NCI-H1417 treated with DMSO at 0.1 percent for 48 hours (cell line): ENCODE results near the gene KHDC4.

Experiments
- DNase-seq: peaks from one replicate; lab custom pipeline; 2025; lab: John Stamatoyannopoulos, UW

KHDC4 gene

GRCh38 chr1:155969377-155969791 is 35.2 kb upstream of the KHDC4 start:
- no peak for DNase-seq

DNA sequence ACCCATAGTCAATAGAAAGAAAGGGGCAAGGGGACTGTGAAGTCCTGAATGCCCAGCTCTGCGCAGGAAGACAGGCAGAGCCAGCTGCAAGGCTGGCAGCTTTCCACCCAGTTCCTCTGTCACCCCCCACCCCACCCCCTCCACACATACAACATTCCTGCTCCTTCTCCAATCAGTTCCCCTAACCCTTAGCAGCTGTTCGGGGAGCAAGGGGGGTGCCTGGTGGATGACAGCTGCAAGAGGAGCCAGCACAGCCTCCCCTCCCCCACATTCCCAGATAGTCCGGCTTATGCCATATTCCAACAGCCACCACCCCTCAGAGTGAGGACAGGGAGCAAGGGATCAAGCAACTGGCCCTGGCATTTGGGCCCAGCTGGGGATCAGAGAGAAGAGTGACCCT is 34.5 kb upstream of the KHDC4 start:
- DNase-seq = no peak

GRCh38 chr1:155968051-155968400 is 33.8 kb upstream of the KHDC4 start:
- no peak for DNase-seq

DNA sequence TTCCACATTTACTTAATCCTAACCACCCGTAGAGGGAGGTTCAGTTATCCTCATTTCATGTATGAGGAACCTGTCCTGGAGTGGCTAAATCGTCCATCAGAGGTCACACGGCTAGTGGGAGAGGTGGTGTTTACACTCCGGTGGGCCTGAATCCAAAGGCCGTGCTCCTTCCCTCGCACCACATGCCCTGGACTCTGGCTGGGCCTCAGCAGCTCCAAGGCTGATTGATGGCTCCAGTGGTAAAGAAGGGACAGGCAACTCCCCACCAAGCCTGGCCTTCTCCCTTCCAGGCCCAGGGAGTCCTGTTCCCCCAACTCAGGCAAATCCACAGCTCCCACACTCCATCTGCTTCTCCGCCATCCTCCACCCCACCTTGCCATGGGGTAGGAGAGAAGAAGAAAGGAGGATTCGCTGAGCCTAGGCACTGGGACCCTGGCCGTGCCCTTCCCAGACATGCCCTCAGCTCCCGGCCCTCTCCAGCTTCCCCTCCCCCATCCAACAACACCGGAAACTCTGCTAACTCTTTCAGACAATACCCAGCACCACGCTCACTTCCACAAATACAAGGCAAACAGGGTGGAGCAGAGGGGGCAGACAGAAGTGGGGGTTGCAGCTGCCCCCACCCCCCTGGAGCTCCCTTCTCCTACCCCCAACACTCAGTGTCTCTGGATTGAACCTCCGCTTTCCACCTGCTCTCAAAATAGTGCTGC is 33.3 kb upstream of the KHDC4 start:
- DNase-seq = no peak

DNA sequence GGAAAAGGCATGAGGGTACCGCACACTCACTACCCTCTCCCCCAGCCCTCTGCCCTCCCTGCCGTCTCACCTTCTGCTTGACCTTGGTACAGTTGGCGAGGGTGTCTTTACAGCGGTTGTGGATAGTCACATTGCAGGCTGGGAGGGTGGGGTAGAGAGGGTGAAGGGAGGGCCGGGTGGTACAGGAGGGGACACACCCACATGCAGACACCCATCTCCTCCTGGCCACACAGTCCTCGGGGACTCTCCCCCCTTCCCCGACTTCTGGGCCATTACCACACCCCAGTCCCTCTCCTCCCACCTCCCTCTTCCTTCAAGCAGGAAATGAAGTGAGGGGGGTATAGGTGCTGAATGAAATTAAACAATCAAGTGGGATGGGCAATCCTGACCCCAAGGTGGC is 32.5 kb upstream of the KHDC4 start:
- DNase-seq = no peak

DNA sequence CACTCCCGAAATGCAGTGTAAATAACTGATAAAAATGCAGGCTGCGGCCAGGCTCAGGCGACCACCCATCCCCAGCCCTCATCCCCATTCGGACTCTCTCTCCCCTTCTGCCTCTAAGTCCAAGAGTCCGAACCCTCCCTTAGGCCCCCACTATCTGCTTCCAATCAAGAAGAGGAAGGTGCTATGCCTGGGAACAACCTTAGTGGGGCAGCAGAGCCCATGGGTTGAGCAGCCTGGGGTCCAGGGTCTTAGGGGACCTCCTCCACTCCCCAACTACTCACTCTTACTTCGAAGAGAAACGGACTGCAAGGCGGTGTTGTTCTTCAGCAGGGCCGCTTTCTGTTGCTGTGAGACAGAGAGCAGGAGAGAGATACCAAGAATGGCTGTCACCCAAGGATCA is 31.9 kb upstream of the KHDC4 start:
- no peak for DNase-seq

DNA sequence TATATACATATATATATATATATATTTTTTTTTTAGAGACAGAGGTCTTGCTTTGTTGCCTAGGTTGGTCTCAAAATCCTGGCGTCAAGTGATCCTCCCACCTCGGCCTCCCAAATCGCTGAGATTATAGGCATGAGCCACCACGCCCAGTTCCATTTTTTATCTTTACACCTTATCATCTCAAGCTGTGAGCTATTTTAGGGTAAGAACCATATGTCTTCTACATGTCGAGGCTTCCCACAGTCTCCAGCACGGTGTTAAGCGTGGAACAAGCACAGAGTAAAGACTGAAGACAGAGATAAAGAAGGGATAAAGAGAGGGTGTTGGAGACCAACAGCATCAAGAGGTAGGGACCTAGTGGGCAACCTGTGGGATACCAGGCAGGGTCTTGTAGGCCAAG is 30.0 kb upstream of the KHDC4 start:
- DNase-seq = no peak

GRCh38 chr1:155962599-155963211 is 28.5 kb upstream of the KHDC4 start:
- no peak for DNase-seq

DNA sequence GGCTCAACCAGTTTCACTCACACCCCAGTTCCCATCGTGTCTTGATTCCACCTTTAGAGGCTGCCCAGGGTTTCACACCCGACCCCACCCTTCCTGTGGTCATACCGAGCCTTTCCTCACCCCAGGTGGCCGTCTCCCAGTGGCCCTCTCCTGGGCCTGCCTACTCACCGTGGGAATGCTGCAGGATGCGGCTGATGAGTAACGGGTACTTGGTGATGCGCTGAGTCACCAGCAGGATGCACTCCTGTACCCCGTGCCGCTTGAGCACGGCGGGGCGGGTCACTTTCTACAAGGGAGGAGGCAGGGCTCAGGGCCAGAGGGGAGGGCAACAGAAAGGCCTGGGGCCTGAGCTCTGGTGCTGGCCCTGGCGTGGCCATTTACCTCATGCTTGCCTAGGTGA is 27.7 kb upstream of the KHDC4 start:
- DNase-seq = no peak

GRCh38 chr1:155960081-155960745 is 26.0 kb upstream of the KHDC4 start:
- no peak for DNase-seq

- DNase-seq = no peak
These were observed 23.2 kb upstream of the KHDC4 start for GRCh38 chr1:155957411-155957915.

DNA sequence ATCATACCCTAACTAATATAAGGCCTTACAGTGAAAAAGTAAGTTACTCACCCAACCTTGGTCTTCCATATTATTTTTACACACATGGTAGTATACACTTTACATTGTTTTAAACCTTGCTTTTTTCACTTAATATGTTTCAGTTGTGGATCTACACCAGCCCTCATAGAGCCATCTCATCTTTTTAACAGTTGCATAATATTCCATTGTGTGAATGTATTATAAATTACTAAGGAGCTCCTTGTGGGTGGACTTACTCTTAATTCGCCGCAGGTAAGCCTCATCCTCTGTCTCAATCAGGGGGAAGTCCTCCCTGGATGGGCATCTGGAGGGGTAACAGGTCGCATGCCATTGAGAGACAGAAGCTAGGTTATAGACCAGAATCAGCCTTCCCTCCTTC is 20.4 kb upstream of the KHDC4 start:
- DNase-seq = no peak

DNA sequence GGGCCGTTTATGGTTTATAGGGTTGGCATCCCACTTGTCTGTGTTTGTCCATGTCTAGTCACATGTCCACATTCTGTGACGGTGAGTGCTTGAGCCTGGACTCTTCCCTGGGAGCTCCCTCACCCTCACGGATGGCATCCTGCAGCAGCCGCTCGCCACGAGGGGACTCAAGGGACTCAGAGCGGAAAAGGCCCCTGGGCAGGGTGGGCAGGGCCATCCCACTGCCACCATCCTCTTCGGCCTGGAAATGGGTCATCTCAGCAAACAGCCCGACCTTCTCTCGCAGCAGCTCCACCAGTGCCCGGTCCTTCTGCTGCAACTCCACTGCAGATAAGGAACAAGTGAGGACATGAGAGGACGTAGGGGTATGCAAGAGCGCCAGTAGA is 18.3 kb upstream of the KHDC4 start:
- DNase-seq = no peak

DNA sequence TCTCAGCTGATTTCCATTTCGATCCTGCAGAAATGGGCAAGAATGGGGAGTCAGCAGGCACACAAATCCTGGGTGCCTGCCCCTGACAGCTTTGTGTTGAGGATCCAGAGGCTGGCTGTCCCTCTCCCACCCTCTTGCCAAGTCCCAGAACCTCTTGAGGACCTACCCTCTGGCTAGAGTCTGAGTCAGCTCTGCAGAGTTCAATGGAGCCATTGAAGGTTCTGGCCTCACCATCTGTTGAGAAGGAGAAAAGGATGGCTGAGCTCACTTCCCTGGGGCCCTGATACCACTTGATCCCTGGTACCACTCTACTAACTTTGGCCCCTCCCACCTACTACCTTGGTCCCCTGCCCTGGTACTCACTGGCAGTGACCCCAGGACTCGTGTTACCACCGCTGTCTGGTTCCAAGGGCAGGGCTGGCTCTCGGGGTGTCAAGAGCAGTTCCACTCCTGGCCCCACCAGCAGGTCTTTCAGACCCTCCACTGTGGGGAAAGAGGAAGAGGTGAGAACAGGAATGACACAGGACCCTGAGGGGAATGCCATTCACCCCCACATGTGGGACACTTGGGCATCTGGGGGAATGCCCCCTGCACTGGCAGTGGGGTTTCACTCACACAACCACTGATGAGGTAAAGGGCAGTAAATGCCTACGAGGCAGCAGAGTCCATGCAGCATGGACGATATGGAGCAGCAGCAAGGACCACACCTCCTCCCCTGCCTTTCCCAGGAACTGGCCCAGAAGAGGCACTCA is 17.7 kb upstream of the KHDC4 start:
- DNase-seq = no peak

DNA sequence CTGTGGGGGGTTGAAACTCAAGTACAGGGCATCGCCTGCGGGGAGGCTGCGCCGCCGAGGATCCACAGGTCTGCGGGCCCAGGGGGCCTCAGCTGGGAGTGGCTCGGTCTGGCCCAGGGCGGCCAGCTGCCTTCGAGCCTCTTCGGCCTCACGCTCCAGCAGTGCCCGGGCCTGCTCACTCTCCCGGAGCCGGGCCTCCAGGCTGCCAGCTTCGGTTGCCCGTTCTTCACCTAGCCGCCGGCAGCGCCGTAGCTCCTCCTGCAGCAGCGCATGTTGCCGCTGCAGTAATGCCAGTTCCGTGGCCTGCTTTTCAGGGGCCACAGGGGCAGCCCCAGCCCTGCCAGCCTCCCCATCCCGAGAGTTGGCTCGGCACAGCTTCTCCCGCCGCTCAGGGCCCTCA is 16.6 kb upstream of the KHDC4 start:
- no peak for DNase-seq

DNA sequence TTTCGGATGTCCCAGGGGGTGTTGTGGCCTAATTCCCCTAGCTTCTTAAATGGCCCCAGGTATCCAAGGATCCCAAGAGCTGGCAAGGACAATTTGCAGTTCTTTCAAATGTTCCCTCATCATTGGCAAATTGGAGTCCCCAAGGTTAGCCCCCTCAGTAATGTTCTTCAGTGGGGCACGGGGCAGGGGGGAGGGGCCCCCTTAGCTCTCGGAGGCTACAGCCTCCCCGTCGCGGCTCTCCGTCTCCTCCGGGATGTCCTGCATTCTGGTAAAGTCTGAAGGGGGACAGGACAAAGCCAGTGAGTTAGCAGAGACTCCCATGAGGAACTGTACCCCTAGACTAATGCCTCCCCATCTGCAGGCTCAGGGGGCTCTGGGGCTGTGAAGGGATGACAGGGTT is 13.5 kb upstream of the KHDC4 start:
- no peak for DNase-seq

- no peak for DNase-seq
These were observed 13.1 kb upstream of the KHDC4 start for GRCh38 chr1:155947292-155947691.

DNA sequence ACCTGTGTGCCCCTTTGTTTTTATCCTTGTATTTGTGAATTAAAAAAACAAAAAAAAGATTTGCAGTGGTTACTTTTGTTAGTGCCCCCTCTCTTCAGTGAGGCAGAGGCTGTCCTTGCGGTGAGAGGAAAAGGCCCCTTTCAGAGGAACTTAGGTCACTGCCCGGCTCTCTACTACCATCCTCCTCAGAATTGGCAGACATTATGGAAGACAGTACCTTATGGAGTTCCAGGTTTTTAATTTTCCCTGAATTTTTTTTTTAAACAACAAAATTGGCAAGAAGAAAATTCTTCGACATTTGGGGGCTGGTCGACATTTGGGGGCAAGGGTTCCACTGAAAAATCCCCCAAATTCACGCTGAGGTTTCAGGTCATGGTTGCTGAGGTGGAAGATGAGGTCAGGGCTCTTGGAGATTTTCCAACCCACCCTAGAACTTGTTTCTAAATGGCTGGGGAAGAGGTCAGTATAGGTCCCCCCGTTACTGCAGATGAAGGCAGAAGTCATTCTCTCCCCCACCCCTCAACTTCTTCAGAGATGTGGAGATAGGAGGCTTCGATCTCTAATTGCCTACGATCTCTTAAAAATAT is 12.5 kb upstream of the KHDC4 start:
- DNase-seq = no peak

GRCh38 chr1:155944444-155944799 is 10.2 kb upstream of the KHDC4 start:
- DNase-seq = no peak

GRCh38 chr1:155942578-155943141 is 8.4 kb upstream of the KHDC4 start:
- DNase-seq = no peak

DNA sequence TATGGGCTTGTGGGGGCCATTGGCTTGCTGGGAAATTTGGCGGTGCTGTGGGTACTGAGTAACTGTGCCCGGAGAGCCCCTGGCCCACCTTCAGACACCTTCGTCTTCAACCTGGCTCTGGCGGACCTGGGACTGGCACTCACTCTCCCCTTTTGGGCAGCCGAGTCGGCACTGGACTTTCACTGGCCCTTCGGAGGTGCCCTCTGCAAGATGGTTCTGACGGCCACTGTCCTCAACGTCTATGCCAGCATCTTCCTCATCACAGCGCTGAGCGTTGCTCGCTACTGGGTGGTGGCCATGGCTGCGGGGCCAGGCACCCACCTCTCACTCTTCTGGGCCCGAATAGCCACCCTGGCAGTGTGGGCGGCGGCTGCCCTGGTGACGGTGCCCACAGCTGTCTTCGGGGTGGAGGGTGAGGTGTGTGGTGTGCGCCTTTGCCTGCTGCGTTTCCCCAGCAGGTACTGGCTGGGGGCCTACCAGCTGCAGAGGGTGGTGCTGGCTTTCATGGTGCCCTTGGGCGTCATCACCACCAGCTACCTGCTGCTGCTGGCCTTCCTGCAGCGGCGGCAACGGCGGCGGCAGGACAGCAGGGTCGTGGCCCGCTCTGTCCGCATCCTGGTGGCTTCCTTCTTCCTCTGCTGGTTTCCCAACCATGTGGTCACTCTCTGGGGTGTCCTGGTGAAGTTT is 7.8 kb upstream of the KHDC4 start:
- no peak for DNase-seq
